Smooth muscle cell (in vitro differentiated cells): ENCODE measurements around the gene MLPH. TPM values are rescaled to one million over a fixed set of nuclear protein-coding genes. Genes with fewer than 3 reads are reported as not detected.

Experiments used
- DNase-seq: peaks from one replicate; lab custom pipeline; 2025; ENCODE audit not compliant: unreplicated experiment; lab: John Stamatoyannopoulos, UW
- H2AFZ ChIP-seq: fragments of 200-600 bp; sonication (generic); 2 replicates; pipeline ENCODE4 v1.6.0; 2016; ENCODE audit warnings: antibody characterized with exemption, low read depth, mild to moderate bottlenecking
- H3F3A ChIP-seq: fragments of 200-600 bp; sonication (generic); 2 replicates; pipeline ENCODE4 v1.6.0; 2017; ENCODE audit warnings: antibody characterized with exemption, low read depth
- H3K27ac ChIP-seq: fragments of 200-600 bp; sonication (generic); 2 replicates; pipeline ENCODE4 v1.5.1; 2016; ENCODE audit warnings: low read depth, mild to moderate bottlenecking
- H3K27me3 ChIP-seq: fragments of 200-600 bp; sonication (generic); 2 replicates; pipeline ENCODE4 v1.6.1; 2016; ENCODE audit warnings: low read depth, mild to moderate bottlenecking
- H3K36me3 ChIP-seq: fragments of 200-600 bp; sonication (generic); 2 replicates; pipeline ENCODE4 v1.5.1; 2016; ENCODE audit warnings: low read depth
- H3K4me1 ChIP-seq: fragments of 200-600 bp; sonication (generic); 2 replicates; pipeline ENCODE4 v1.5.1; 2016; ENCODE audit warnings: low read depth
- H3K4me2 ChIP-seq: fragments of 200-600 bp; sonication (generic); 2 replicates; pipeline ENCODE4 v1.6.0; 2016; ENCODE audit warnings: mild to moderate bottlenecking
- H3K4me3 ChIP-seq: fragments of 200-600 bp; sonication (generic); 2 replicates; pipeline ENCODE4 v1.5.1; 2016; ENCODE audit warnings: mild to moderate bottlenecking
- H3K79me2 ChIP-seq: fragments of 200-600 bp; sonication (generic); 2 replicates; pipeline ENCODE4 v1.6.0; 2016; ENCODE audit warnings: low read depth, mild to moderate bottlenecking
- H3K9ac ChIP-seq: fragments of 200-600 bp; sonication (generic); 2 replicates; pipeline ENCODE4 v1.6.0; 2016; ENCODE audit warnings: low read depth
- H3K9me3 ChIP-seq: fragments of 200-600 bp; sonication (generic); replicated peaks from 2 replicates; pipeline ENCODE4 v1.5.1; 2016; ENCODE audit warnings: low read depth
- H4K20me1 ChIP-seq: fragments of 200-600 bp; sonication (generic); 2 replicates; pipeline ENCODE4 v1.6.0; 2016; ENCODE audit warnings: low read depth
- WGBS: methylation state at CpG from one replicate; pipeline ENCODE4 v1.1.7; 2016; ENCODE audit warnings: low lambda C conversion rate; 5-methylcytosine and 5-hydroxymethylcytosine counted together
- polyA plus RNA-seq: library from polyadenylated mRNA; unstranded; fragments of >200 nt; fragmentation: Nextera tagmentation; extraction: Ambion mirVana; gene quantifications from 2 replicates; pipeline ENCODE4 v1.2.1, GENCODE V29; 2016
- total RNA-seq: library from RNA; depleted of rRNA; stranded (reverse); fragments of >200 nt; gene quantifications from 2 replicates; pipeline ENCODE4 v1.2.3, GENCODE V29; 2014
- TF ChIP-seq, protein P1 (sequence below): fragments of 200-600 bp; sonication (generic); IDR thresholded peaks from 2 replicates; pipeline ENCODE4 v1.5.1; 2017; ENCODE audit warnings: borderline replicate concordance, mild to moderate bottlenecking, antibody characterized with exemption; ENCODE audit not compliant: insufficient read depth, poor library complexity, severe bottlenecking

MLPH gene
- total and polyA plus RNA-seq, 2 experiments from 2014 or later = 32.8 to 36.4 TPM

DNA sequence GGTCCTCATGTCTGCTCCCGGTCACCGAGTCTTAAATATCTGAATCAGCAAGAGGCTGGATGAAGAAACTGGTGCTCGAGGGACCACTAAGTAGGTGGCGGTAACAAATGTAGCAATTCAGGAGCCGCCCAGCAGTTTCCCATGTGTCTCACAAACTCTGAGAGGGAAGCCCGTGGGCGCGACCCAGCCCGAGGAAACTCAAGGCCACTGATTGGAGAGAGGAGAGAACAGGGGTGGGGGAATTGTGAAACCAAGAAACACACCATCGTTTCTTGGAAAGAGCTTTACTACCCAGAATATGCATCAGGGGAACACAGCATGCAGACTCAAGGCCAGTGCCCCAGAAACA is 10.8 kb downstream of the MLPH start:
- peak overlapping the region; percentile 34 for H2AFZ ChIP-seq

DNA sequence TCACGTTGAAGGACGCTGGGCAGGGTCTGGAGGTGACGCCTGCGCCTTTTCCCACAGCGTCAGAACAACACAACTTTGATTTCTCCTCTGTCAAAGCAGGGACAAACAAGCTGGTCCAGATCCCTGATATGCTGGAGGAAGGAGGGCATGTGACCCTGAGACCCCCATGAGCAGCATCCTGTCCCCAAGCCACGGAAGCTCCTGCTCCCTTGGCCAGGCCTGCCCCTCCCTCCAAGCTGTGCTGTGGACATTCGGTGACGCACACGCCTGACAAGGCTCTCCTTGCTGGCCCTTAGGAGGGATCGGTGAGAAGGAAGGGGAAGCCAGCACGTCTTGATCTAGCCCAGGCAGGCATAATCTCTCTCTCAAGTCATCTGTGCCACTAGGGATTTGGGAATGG is 11.3 kb downstream of the MLPH start:
- Histone ChIP-seq H3K4me3 (no peak overlapping the region), H3K9ac (peak overlapping the region; percentile 22), H3K36me3 (no peaks in the 10 kb centered on the region), H3K4me2 (peak overlapping the region; percentile 52), H2AFZ (no peak overlapping the region), H3K79me2 (peaks cover 9% of the 10 kb centered on the region), H4K20me1 (no peaks in the 10 kb centered on the region), H3K27ac (peak overlapping the region; percentile 66), H3K27me3 (no peaks in the 10 kb centered on the region), H3F3A (peaks cover 15% of the 10 kb centered on the region), H3K9me3 (no peaks in the 10 kb centered on the region), H3K4me1 (peaks cover 12% of the 10 kb centered on the region)
- TF ChIP-seq, protein P1, sequence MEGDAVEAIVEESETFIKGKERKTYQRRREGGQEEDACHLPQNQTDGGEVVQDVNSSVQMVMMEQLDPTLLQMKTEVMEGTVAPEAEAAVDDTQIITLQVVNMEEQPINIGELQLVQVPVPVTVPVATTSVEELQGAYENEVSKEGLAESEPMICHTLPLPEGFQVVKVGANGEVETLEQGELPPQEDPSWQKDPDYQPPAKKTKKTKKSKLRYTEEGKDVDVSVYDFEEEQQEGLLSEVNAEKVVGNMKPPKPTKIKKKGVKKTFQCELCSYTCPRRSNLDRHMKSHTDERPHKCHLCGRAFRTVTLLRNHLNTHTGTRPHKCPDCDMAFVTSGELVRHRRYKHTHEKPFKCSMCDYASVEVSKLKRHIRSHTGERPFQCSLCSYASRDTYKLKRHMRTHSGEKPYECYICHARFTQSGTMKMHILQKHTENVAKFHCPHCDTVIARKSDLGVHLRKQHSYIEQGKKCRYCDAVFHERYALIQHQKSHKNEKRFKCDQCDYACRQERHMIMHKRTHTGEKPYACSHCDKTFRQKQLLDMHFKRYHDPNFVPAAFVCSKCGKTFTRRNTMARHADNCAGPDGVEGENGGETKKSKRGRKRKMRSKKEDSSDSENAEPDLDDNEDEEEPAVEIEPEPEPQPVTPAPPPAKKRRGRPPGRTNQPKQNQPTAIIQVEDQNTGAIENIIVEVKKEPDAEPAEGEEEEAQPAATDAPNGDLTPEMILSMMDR = no peak
- DNase-seq = no peak
- WGBS = 68% methylated on average over 11 of the region's 11 CpGs

More for the DNA sequence above, 10.8 kb downstream of the MLPH start:
- H3K4me3 ChIP-seq = no peak overlapping the region
- H3K9me3 ChIP-seq = no peaks in the 10 kb centered on the region
- peak overlapping the region; percentile 52 for H3K4me2 ChIP-seq
- 48% methylated on average over 10 of the region's 10 CpGs for WGBS
- peak overlapping the region; percentile 66 for H3K27ac ChIP-seq
- H3F3A ChIP-seq = peaks cover 15% of the 10 kb centered on the region
- DNase-seq = no peak
- peak overlapping the region; percentile 22 for H3K9ac ChIP-seq
- peaks cover 3% of the 10 kb centered on the region for H3K79me2 ChIP-seq
- TF ChIP-seq, protein P1 = no peak
- H3K27me3 ChIP-seq = no peaks in the 10 kb centered on the region
- peaks cover 12% of the 10 kb centered on the region for H3K4me1 ChIP-seq
- H3K36me3 ChIP-seq = no peaks in the 10 kb centered on the region
- no peaks in the 10 kb centered on the region for H4K20me1 ChIP-seq

DNA sequence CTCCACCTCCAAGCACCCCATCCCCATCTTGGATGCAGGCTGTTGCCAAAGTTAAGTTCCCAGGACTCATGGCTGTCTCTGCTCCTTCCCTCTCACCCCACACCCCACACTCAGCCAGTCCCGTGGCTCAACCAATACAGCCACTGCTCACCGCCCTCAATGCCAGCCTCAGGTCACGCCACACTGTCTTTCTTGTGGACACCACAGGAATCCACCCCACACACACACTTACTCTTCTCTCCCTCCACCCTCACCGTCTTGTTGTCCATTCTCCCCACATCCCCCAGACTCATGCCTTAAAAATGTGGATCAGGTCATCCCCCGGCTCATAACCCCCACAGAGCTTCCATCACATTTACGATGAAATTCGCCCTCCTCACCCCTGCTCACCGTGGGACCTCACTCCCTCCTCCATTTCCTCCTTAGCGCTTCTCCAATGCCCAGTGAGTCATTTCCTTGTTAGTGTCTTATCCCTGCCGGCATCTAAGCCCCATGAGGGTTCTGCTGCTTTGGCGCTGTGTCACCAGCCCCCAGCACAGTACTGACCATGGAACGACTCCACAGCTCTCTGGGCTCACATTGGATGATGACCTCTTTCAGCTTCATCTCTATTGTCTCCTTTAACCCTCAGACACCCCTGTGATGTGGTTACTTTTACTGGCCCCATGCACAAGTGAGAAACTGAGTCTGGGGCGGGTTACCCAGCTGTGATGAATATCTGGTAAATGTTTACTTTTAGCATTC is 13.8 kb downstream of the MLPH start:
- TF ChIP-seq, protein P1 = no peak
- Histone ChIP-seq H3K79me2 (peaks cover 13% of the 10 kb centered on the region), H3K27me3 (no peaks in the 10 kb centered on the region), H4K20me1 (no peaks in the 10 kb centered on the region), H3K4me3 (no peak overlapping the region), H3K36me3 (no peaks in the 10 kb centered on the region), H3K4me1 (peaks cover 12% of the 10 kb centered on the region), H3K9me3 (no peaks in the 10 kb centered on the region), H3K27ac (peak overlapping the region; percentile 95), H3K4me2 (peak overlapping the region; percentile 76), H3K9ac (peak overlapping the region; percentile 75), H2AFZ (no peak overlapping the region), H3F3A (peaks cover 15% of the 10 kb centered on the region)
- DNase-seq = peak; percentile 23
- WGBS = 5% methylated on average over 13 of the region's 13 CpGs
